Activated naive CD4-positive, alpha-beta T cell (primary cell): ENCODE measurements around the gene DDX54.

Experiments
- DNase-seq, 4 experiments: peaks; one replicate each; lab custom pipeline; 2025; lab: John Stamatoyannopoulos, UW

Gene DDX54

DNA sequence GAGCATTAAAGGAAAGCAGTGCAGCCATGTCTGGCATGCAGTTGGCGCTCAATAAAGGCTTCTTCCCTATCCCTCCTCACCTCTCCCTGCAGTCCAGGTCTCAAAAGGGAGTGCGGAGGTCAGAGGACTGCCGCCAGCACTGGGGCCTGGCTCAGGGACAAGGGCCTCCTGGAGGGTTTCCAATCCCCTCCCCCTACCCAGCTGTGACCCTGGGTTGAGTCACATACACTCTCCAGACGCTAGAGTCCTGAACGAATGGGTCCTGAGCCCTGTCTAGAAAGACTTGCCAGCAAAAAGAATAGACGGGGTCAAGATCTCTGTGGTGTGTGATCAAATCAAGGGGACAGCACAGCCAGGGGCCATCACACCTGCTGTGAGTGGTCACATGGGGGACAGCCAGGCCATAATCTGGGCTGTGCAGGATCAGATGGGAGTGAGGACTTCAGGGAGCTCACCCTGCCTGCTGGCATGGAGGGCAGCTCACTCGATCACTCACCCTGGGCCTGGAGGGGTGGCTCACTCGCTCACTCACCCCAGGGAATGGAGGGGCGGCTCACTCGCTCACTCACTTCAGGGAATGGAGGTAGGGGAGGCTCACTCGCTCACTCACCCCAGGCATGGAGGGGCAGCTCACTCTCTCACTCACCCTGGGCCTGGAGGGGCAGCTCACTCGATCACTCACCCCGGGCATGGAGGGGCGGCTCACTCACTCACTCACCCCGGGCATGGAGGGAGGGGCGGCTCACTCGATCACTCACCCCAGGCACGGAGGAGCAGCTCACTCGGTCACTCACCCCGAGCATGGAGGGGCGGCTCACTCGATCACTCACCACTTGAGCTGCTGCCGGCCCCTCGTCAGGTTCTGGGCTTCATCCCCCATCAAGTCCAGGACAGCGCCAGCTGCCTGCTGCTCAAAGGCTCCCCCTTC, 22.9 kb downstream of the DDX54 start:
- no peak for DNase-seq

DNA sequence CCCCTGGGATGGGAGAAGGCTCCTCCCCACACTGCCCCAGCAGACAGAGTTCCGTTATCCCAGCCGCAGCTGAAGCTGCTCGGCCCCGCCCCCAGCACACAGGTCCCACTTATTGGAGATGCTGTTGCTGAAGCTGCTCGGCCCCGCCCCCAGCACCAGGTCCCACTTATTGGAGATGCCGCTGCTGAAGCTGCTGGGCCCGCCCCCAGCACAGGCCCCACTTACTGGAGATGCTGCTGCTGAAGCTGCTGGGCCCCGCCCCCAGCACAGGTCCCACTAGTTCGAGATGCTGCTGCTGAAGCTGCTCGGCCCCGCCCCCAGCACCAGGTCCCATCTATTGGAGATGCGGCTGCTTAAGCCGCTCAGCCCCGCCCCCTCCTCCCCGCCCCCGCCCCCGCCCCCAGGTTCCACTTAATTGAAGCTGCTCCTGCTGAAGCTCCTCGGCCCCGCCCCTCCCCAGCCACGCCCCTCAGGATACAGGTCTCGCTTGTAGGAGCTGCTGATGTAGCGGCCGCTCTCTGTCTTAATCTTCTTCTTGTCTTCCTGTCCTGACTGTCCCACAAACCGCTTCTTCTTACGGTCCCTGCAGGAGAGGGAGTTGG, 23.8 kb downstream of the DDX54 start:
- no peak for DNase-seq

DNA sequence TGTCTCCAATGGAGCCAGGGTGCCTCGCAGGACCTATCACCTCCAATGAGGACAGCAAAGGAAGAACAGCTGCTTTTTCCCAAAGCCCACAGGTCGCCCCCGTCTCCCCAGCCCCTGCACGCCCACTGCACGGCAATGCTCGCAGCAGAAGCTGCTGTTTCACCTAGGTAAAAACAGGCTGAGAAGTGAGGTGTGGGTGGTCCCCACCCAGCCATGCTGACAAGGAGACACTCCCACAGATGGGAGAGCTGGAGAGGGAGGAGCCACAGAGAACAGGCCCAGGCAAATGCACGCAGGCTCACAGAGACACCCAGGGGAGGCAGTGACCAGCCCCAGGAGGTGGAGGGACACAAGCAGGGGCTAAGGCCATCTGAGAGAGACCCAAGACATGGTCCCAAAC, 25.3 kb downstream of the DDX54 start:
- no peak for DNase-seq

DNA sequence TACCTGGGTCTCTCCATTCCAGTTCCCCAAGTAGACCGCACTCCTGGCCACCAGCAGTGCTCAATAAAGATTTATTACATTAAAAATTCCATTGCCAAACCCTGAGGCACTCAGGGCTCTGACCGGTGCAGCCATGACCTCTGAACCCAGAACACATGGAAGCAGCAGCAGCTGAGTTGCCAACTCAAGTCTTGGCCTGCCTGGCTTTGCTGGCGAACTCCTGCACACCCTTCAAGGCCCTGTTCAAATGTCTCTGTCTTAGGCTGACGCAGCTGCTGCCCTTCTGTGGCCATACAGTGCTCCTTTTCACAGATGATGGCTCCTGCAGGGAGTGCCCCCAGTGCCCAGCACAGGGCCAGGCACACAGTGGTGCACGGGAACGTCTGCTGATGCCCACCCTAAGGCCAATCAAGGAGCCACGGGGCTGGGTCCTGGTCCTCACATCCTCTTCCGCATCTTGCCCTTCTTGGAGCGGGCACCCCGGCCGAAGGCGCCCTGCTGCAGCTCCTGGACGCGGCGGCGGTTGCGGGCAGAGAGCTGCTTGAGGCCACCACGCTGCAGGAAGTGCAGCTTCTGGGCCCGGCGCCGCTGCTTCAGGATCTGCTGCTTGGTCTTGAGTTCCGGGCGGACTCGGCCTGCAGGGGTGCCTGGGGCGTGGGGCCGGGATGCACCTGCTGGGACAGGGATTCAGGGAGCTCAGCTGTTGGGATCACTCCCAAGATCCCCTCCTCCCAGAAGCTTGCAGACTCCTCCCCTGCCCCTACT, 26.7 kb downstream of the DDX54 start:
- DNase-seq: no peak

DNA sequence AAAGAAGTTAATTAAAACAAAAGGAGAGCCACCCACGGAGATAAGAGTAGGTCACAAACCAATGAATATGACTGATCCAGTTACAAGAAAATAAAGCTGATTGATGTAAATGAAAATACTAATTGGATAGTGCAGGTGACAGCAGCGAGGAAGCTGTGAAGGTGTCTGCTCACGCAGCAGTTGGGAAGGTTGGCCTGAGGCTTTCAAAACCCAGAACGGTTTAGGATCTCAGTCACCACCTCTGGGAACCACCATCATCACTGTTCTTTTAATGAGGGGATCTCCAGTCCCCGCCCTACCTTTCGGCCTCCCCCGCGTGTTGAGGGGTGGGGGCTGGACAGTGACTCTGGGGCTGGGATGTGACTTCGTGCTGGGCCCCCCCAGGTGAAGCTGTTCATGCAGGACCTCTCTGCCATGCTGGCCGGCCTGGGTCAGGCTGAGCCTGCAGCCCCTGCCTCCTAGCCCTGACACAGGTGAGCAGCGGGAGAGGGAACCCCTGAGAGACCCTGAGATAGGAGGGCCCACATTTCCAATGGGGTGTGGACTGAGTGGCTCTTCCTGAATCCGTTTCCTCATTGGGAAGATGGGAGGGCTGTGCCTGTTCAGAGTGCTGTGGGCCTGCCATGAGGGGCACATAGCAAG, 27.9 kb downstream of the DDX54 start:
- DNase-seq: no peak

DNA sequence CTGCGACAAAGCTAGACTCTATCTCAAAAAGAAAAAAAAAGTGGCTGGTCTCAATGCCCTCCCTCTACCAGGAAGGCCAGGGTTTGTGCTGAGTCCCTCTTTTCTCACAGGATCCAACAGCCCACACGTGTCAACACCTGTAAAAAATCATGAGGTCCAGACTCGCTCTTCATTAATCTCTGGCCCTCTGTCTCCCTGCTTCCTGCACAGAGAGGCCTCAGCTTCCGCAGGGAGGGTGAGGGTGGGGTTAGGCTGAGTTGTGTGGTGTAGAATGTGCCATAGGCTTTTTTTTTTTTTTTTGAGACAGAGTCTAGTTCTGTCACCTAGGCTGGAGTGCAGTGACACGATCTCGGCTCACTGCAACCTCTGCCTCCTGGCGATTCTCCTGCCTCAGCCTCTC, 29.6 kb downstream of the DDX54 start:
- DNase-seq: no peak

DNA sequence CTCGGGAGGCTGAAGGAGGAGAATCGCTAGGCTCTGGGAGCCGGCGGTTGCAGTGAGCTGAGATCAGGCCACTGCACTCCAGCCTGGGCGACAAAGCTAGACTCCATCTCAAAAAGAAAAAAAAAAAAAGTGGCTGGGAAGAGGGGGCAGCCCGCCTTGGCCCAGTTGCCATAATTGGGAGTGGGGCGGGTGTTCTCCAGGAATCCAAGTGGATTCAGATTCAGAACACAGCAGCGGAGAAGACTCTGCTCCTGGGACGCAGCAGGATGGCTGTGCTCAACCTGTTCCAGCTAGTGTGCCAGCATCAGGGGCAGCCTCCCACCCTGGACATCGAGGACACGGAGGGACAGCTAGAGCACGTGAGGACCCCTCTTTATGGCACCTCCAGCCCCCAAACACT, 30.2 kb downstream of the DDX54 start:
- no peak for DNase-seq

DNA sequence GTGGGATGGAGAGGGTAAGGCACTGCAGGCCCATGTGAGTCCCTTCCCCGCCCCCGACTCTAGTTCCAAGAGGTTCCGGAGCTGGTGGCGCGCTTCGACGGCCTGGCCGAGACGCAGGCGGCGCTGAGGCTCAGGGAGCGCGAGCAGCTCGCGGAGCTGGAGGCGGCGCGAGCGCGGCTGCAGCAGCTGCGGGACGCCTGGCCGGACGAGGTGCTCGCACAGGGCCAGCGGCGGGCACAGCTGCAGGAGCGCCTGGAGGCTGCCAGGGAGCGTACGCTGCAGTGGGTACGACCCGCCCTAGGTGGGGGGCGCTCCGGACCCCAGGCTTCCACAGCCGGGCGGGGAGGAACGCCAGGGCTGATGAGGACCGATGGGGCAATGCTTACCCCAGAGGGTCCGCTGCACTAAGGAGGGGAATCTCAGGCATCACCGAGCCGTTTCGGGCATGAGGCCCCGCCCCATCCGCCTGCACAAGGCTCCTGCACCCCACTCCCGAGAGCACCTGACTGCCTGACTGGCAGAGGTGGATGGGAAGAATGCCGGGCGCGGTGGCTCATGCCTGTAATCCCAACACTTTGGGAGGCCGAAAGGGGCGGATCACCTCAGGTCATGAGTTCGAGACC, 30.8 kb downstream of the DDX54 start:
- DNase-seq: no peak

DNA sequence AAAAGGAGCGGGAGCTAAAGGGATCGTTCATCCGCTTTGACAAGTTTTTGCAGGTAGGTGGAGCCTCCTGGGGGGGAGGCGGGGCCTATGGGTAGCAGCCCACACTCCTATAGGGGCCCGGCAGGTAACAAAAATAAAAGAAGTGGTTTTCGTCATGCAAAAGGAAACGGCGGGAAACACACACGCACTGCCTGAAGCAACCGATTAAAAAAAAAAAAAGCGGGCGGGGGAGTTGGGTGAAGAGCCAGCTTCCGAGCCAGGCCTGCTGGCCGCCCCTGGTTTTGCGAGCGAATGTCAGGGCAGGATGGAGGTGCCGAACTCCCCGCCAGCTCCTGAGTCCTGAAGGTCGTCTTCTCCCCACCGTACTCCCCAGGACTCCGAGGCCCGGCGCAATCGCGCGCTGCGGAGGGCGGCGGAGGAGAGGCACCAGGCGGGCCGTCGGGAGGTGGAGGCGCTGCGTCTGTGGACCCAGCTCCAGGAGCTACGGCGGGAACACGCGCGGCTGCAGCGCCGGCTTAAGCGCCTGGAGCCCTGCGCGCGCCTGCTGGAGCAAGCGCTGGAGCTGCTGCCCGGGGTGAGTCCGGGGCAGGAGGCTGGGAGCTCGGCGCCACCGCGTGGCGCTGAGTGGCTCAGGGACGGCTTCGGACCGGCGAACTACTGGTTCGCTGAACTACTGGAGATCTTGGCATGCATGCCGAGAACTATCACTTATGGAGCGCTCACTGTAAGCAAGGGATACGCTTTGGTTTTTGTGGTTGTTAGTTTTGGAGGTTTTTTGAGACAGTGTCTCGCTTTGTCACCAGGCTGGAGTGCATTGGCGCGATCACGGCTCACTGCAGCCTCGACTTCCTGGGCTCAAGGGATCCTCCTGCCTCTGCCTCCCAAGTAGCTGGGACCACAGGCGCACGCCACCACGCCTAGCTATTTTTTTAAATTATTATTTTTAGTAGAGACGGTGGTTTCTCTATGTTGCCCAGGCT, 32.2 kb downstream of the DDX54 start:
- peak in 2 of 4 experiments; percentile 36 to 61 for DNase-seq

DNA sequence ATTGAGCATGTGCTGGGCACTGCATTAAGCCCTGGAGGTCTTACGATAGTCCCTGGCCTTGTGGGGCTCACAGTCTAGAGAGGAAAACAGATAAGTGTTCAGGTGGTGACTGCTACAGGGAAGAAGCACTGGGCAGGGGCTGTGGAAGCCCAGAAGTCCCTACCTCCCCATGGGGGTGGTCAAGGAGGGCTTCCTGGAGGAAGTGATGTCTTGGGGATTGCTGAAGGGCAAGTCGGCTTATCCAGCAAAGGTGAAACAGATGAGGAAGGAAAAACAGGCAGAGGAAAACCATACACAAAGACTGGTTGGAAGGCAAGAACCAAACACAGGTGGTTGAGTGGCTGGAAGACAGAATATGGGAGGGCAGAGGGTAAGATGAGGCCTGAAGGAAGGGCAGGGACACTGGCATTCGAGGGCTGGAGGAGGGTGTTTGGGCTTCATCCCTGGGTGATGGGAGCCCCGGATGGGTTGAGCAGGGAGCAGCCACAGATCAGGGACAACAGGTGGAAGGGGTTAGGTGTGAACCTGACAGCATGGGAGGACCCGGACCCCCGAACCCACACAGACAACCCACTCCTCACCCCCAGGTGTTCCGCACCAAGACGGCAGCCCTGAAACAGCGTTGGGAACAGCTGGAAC, 33.0 kb downstream of the DDX54 start:
- no peak for DNase-seq

DNA sequence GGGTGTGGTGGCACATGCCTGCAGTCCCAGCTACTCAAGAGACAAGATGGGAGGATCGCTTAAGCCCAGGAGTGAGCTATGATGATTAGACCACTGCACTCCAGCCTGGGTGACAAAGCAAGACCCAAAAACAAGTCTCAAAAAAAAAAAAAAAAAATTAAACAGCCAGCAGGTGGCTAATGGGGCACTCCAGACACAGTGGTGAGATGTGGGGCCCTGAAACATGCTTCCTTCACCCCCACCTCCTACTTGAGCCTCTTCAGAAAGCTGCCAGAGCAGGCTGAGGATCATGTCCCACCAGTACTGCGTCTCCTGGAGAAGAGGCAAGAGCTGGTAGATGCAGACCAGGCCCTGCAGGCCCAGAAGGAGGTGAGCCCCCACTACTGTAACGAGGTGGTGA, 33.6 kb downstream of the DDX54 start:
- DNase-seq: no peak

DNA sequence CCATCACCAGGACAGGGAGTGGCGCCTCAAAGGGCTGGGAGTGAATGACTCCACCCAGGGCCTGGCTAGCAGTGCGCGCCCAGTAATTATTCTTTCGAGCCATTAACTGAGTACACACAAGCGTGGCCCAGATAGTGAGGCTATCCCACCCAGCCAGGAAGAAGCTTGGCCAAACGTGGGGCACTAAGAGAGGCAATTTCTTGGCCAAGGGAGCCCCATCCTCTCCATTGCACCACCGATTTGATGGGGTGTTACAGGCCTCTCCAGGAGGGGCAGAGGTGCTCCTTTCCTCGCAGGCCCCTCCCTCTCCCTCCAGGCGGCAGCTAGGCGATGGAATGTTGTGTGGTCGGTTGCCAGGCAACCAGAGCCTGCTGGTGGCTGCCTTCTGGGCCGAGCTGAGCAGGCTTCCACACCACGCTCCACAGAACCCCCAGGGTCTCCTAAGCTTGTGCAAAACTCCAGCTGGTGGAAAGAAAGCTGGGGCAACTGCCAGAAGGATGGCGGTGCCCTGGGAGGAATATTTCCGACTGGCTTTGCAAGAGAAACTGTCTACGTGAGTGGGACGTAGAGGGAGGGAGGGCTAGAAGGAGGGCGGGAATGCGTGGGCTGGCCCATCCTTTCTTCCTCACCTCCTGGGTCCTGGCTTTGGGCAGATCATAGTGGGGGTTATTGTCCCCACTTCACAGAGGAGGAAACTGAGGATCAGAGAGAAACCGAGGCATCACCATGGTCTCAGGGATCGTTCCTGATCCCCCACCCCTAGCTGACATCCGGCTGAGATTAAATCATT, 35.7 kb downstream of the DDX54 start, which contains the start of gene CFAP73:
Gene CFAP73 (plus strand): TSS at position 364 of the 790 bp plus-strand sequence. CDS start 134 bp downstream, at position 498.
- no peak for DNase-seq

DNA sequence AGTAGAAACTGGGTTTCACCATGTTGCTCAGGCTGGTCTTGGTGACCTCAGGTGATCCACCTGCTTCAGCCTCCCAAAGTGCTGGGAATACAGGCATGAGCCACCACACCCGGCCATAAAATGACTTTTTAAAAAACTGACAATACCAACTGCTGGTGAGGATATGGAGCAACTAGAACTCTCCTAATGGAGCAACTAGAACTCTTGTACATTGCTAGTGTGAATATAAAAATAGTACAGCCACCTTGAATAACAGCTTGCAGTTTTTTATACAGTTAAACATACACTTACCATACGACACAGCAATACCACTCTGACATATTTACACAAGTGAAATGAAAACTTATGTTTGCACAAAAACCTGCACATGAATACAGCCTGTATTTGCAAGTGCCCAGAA, 38.3 kb downstream of the DDX54 start:
- DNase-seq: no peak

DNA sequence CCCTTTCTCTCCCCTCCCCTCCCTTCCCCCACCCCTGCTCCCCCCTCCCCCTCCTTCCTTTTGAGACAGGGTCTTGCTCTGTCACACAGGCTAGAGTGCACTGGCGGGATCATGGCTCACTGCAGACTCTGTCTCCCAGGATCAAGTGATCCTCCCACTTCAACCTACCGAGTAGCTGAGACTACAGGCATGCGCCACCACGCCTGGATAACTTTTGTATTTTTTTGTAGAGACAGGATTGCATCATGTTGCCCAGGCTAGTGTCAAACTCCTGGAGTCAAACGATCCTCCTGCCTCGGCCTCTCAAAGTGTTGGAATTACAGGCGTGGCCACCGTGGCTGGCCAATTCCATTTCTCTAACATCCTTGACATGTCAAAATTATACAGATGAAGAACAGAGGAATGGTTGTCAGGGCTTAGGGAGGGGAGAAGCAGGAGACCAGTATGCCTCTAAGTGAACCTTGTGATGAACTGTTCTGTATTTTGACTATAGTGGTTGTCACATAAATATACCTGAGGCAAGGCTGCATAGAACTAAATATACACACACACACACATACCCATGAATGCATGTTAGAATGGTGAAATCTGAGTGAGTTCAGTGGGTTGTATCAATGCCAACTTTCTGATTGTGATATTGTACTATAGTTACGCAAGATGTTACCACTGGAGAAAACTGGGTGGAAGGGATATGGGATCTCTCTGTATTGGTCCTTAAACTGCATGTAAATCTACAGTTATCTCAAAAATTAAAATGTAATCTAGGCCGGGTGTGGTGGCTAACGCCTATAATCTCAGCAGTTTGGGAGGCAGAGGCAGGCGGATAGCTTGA, 39.3 kb downstream of the DDX54 start:
- no peak for DNase-seq

DNA sequence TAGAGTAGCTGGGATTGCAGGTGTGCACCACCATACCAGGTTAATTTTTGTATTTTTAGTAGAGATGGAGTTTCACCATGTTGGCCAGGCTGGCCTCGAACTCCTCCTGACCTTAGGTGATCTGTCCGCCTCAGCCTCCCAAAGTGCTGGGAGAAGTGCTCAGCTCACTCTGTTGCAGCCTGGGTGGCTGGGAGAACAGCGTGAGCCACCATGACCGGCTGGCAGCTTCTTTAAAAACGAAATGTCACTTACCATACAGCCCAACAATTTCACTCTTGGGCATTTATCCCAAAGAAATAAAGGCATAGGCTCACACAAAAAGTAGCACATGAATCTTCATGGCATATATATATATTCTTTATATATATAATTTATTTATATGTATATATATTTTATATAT, 40.5 kb downstream of the DDX54 start:
- no peak for DNase-seq

DNA sequence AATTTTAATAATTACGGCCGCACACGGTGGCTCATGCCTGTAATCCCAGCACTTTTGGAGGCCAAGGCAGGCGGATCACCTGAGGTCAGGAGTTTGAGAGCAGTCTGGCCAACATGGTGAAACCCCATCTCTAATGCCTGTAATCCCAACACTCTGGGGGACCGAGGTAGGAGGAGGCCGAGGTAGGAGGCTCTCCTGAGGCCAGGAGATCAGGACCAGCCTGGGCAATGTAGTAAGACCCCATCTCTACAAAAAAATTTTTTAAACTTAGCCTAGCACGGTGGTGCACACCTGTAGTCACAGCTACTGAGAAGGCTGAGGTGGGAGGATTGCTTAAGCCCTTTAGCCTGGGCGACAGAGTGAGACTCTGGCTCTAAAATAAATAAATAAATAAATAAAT, 41.3 kb downstream of the DDX54 start:
- DNase-seq: no peak

DNA sequence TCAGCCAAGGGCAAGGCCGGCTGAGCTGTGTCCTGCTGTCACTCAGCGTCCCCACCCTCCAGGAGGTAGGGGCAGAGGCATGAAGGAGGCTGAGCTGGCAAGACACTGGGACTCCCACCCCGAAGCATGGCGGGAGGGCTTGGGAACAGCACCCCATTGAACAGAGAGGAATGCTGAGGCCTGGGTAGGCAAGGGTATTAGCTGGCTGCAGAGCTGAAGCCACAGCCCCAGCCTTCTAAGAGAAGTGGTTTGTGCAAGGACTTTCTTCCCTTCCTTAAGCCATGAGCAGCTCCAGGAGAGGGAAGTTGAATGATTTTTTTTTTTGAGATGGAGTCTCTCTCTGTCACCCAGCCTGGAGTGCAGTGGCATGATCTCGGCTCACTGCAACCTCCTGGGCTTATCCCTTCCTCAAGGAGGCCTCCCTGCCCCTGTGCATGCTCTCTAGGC, 42.4 kb downstream of the DDX54 start:
- DNase-seq: no peak
